Lower leg skin (tissue), 3 donors: ENCODE results near the gene PPM1K.

Source experiments
- CTCF ChIP-seq, 3 donors: fragments of 450-650 bp; IDR thresholded peaks; one replicate each; pipeline ENCODE4 v1.5.1; 2016; ENCODE audit warnings: antibody characterized with exemption in 3 of 3, mild to moderate bottlenecking in 3 of 3, moderate library complexity in 2 of 3
- POLR2A ChIP-seq, 2 donors: fragments of 450-650 bp; IDR thresholded peaks; one replicate each; pipeline ENCODE4 v1.6.1; 2016 to 2017; ENCODE audit warnings: antibody characterized with exemption in 2 of 2, mild to moderate bottlenecking in 1 of 2, moderate library complexity in 1 of 2

- TF ChIP-seq POLR2A (IDR thresholded peaks at IDR 0.05) = no peak
- no peak for TF ChIP-seq CTCF (IDR thresholded peaks at IDR 0.05)
These were observed 58.2 kb downstream of the PPM1K start for GRCh38 chr4:88226143-88226542.
